Lower leg skin (tissue), 4 donors: ENCODE results near the gene STPG3. TPM values are rescaled to one million over a fixed set of nuclear protein-coding genes. Genes with fewer than 3 reads are reported as not detected.

Experiments
- DNase-seq, 2 donors: peaks; one replicate each; pipeline ENCODE4 v3.0.0-alpha.2; 2019; ENCODE audit warnings: low spot score in 2 of 2
- H3K4me3 ChIP-seq: fragments of 200-600 bp; sonication (generic); 2 replicates; pipeline ENCODE4 v1.5.1; 2017; ENCODE audit warnings: mild to moderate bottlenecking, low read depth; ENCODE audit not compliant: poor library complexity, severe bottlenecking
- CTCF ChIP-seq, 3 donors: fragments of 450-650 bp; IDR thresholded peaks; one replicate each; pipeline ENCODE4 v1.5.1; 2016; ENCODE audit warnings: antibody characterized with exemption in 3 of 3, mild to moderate bottlenecking in 3 of 3, moderate library complexity in 2 of 3
- POLR2A ChIP-seq, 2 donors: fragments of 450-650 bp; IDR thresholded peaks; one replicate each; pipeline ENCODE4 v1.6.1; 2016 to 2017; ENCODE audit warnings: antibody characterized with exemption in 2 of 2, mild to moderate bottlenecking in 1 of 2, moderate library complexity in 1 of 2
- WGBS, 2 donors: methylation state at CpG; one replicate each; pipeline ENCODE4 v1.1.5; 2018; 5-methylcytosine and 5-hydroxymethylcytosine counted together
- intact Hi-C: fragments of 100-400 bp; cut with DNase I; formaldehyde crosslinking; loops from one replicate; pipeline ENCODE4 v1.15.0; 2023; ENCODE audit warnings: low total_unique reads
- total RNA-seq, 4 donors: library from RNA; depleted of rRNA; stranded (reverse); fragments of >200 nt; gene quantifications; one replicate each; pipeline ENCODE4 v1.1.0, GENCODE V29; 2016

Gene STPG3
- total RNA-seq, 4 donors from 2014 or later, result not detected

- intact Hi-C loops, result no loop called here
- H3K4me3 ChIP-seq, result no peak overlapping the region
- TF ChIP-seq POLR2A (IDR thresholded peaks at IDR 0.05), result no peak
- TF ChIP-seq CTCF (IDR thresholded peaks at IDR 0.05), result no peak
- DNase-seq, result no peak
- WGBS, 2 donors, result 47 to 75% methylated on average over 13 to 14 of the region's 15 CpGs
Observed at GRCh38 chr9:137243626-137244485, 7.2 kb upstream of the STPG3 start.

- no peak for DNase-seq
- WGBS, 2 donors, result 44 to 48% methylated on average over 26 to 27 of the region's 36 CpGs
- no peak for TF ChIP-seq CTCF (IDR thresholded peaks at IDR 0.05)
- no peak for TF ChIP-seq POLR2A (IDR thresholded peaks at IDR 0.05)
Observed at GRCh38 chr9:137244486-137245449, 6.3 kb upstream of the STPG3 start.

GRCh38 chr9:137245450-137246421 lies 5.3 kb upstream of the STPG3 start:
- intact Hi-C loops, result no loop called here
- DNase-seq, result no peak
- 76 to 83% methylated on average over 24 to 25 of the region's 25 CpGs for WGBS, 2 donors
- TF ChIP-seq CTCF (IDR thresholded peaks at IDR 0.05) (no peak), POLR2A (IDR thresholded peaks at IDR 0.05) (no peak)
- no peak overlapping the region for H3K4me3 ChIP-seq

More at GRCh38 chr9:137244486-137245449, 6.3 kb upstream of the STPG3 start:
- no peak overlapping the region for H3K4me3 ChIP-seq
- intact Hi-C loops, result no loop called here

- WGBS, 2 donors, result 78 to 86% methylated on average over 20 of the region's 20 CpGs
- no peak for DNase-seq
- no peak overlapping the region for H3K4me3 ChIP-seq
- TF ChIP-seq CTCF (IDR thresholded peaks at IDR 0.05), result no peak
- intact Hi-C loops, result no loop called here
Observed at GRCh38 chr9:137247135-137247915, 3.8 kb upstream of the STPG3 start.

GRCh38 chr9:137247916-137248175 lies 3.2 kb upstream of the STPG3 start:
- no peak for TF ChIP-seq CTCF (IDR thresholded peaks at IDR 0.05)
- TF ChIP-seq POLR2A (IDR thresholded peaks at IDR 0.05), result no peak
- no peak overlapping the region for H3K4me3 ChIP-seq
- intact Hi-C loops, result no loop called here
- WGBS, 2 donors, result 91 to 93% methylated on average over 4 to 6 of the region's 6 CpGs
- no peak for DNase-seq
